Smooth muscle cell (in vitro differentiated cells): Measurements from ENCODE around the gene DACH1. TPM values are rescaled to one million over a fixed set of nuclear protein-coding genes. Genes with fewer than 3 reads are reported as not detected.

ENCODE experiments used
- DNase-seq: peaks from one replicate; lab custom pipeline; 2025; ENCODE audit not compliant: unreplicated experiment; lab: John Stamatoyannopoulos, UW
- H2AFZ ChIP-seq: fragments of 200-600 bp; sonication (generic); 2 replicates; pipeline ENCODE4 v1.6.0; 2016; ENCODE audit warnings: antibody characterized with exemption, low read depth, mild to moderate bottlenecking
- H3F3A ChIP-seq: fragments of 200-600 bp; sonication (generic); 2 replicates; pipeline ENCODE4 v1.6.0; 2017; ENCODE audit warnings: antibody characterized with exemption, low read depth
- H3K27ac ChIP-seq: fragments of 200-600 bp; sonication (generic); 2 replicates; pipeline ENCODE4 v1.5.1; 2016; ENCODE audit warnings: low read depth, mild to moderate bottlenecking
- H3K27me3 ChIP-seq: fragments of 200-600 bp; sonication (generic); 2 replicates; pipeline ENCODE4 v1.6.1; 2016; ENCODE audit warnings: low read depth, mild to moderate bottlenecking
- H3K36me3 ChIP-seq: fragments of 200-600 bp; sonication (generic); 2 replicates; pipeline ENCODE4 v1.5.1; 2016; ENCODE audit warnings: low read depth
- H3K4me1 ChIP-seq: fragments of 200-600 bp; sonication (generic); 2 replicates; pipeline ENCODE4 v1.5.1; 2016; ENCODE audit warnings: low read depth
- H3K4me2 ChIP-seq: fragments of 200-600 bp; sonication (generic); 2 replicates; pipeline ENCODE4 v1.6.0; 2016; ENCODE audit warnings: mild to moderate bottlenecking
- H3K4me3 ChIP-seq: fragments of 200-600 bp; sonication (generic); 2 replicates; pipeline ENCODE4 v1.5.1; 2016; ENCODE audit warnings: mild to moderate bottlenecking
- H3K79me2 ChIP-seq: fragments of 200-600 bp; sonication (generic); 2 replicates; pipeline ENCODE4 v1.6.0; 2016; ENCODE audit warnings: low read depth, mild to moderate bottlenecking
- H3K9ac ChIP-seq: fragments of 200-600 bp; sonication (generic); 2 replicates; pipeline ENCODE4 v1.6.0; 2016; ENCODE audit warnings: low read depth
- H3K9me3 ChIP-seq: fragments of 200-600 bp; sonication (generic); replicated peaks from 2 replicates; pipeline ENCODE4 v1.5.1; 2016; ENCODE audit warnings: low read depth
- H4K20me1 ChIP-seq: fragments of 200-600 bp; sonication (generic); 2 replicates; pipeline ENCODE4 v1.6.0; 2016; ENCODE audit warnings: low read depth
- CTCF ChIP-seq: fragments of 200-600 bp; sonication (generic); IDR thresholded peaks from 2 replicates; pipeline ENCODE4 v1.5.1; 2017; ENCODE audit warnings: borderline replicate concordance, mild to moderate bottlenecking, antibody characterized with exemption; ENCODE audit not compliant: insufficient read depth, poor library complexity, severe bottlenecking
- WGBS: methylation state at CpG from one replicate; pipeline ENCODE4 v1.1.7; 2016; ENCODE audit warnings: low lambda C conversion rate; 5-methylcytosine and 5-hydroxymethylcytosine counted together
- polyA plus RNA-seq: library from polyadenylated mRNA; unstranded; fragments of >200 nt; fragmentation: Nextera tagmentation; extraction: Ambion mirVana; gene quantifications from 2 replicates; pipeline ENCODE4 v1.2.1, GENCODE V29; 2016
- total RNA-seq: library from RNA; depleted of rRNA; stranded (reverse); fragments of >200 nt; gene quantifications from 2 replicates; pipeline ENCODE4 v1.2.3, GENCODE V29; 2014

The DACH1 gene
- total and polyA plus RNA-seq, 2 experiments from 2014 or later: 0.33 to 1.6 TPM

- H3K4me3 ChIP-seq: no peak overlapping the region
- no peaks in the 10 kb centered on the region for H3K36me3 ChIP-seq
- 96% methylated on average over 2 of the region's 2 CpGs for WGBS
- H3K4me1 ChIP-seq: no peaks in the 10 kb centered on the region
- no peaks in the 10 kb centered on the region for H3K79me2 ChIP-seq
- no peak overlapping the region for H3K27ac ChIP-seq
- H3F3A ChIP-seq: no peaks in the 10 kb centered on the region
- no peak overlapping the region for H2AFZ ChIP-seq
- TF ChIP-seq CTCF: no peak
- no peaks in the 10 kb centered on the region for H3K27me3 ChIP-seq
- no peak overlapping the region for H3K4me2 ChIP-seq
- H3K9me3 ChIP-seq: no peaks in the 10 kb centered on the region
- H3K9ac ChIP-seq: no peak overlapping the region
- no peaks in the 10 kb centered on the region for H4K20me1 ChIP-seq
- DNase-seq: no peak
Observed at GRCh38 chr13:71771144-71771543, 95.9 kb downstream of the DACH1 start.

- Histone ChIP-seq H3K4me2 (no peak overlapping the region), H2AFZ (no peak overlapping the region), H3K4me1 (no peaks in the 10 kb centered on the region), H3K4me3 (no peak overlapping the region), H3K9ac (no peak overlapping the region), H3K79me2 (no peaks in the 10 kb centered on the region), H3K9me3 (no peaks in the 10 kb centered on the region), H3K36me3 (no peaks in the 10 kb centered on the region), H3K27ac (no peak overlapping the region), H3K27me3 (no peaks in the 10 kb centered on the region), H4K20me1 (no peaks in the 10 kb centered on the region), H3F3A (no peaks in the 10 kb centered on the region)
- TF ChIP-seq CTCF: no peak
- no peak for DNase-seq
Observed at GRCh38 chr13:71770710-71771109, 96.3 kb downstream of the DACH1 start.

DNA sequence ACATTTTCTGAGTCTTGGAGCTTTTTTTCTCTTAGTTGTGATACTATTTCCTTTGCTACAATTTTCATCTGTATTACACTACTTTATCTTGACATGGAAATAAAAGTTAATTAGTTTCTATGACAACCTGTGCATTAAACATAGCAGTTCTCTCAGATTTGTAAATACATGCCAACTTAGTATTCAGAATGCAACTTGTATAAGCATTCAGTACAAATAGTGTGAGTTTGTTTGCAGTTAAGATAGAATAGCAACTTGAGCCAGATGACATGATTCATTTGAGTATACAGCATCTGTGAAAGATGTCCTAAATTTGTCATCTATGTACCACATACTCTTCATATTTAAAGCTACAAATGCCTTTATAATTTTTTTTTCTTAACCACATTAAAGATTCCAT lies 98.1 kb downstream of the DACH1 start:
- Histone ChIP-seq H3K4me2 (no peak overlapping the region), H3K9ac (no peak overlapping the region), H3K27ac (no peak overlapping the region), H3K79me2 (no peaks in the 10 kb centered on the region), H3K4me1 (no peaks in the 10 kb centered on the region), H3F3A (no peaks in the 10 kb centered on the region), H4K20me1 (no peaks in the 10 kb centered on the region), H3K27me3 (no peaks in the 10 kb centered on the region), H2AFZ (no peak overlapping the region), H3K4me3 (no peak overlapping the region), H3K36me3 (no peaks in the 10 kb centered on the region), H3K9me3 (no peaks in the 10 kb centered on the region)
- no peak for DNase-seq
- no peak for TF ChIP-seq CTCF

DNA sequence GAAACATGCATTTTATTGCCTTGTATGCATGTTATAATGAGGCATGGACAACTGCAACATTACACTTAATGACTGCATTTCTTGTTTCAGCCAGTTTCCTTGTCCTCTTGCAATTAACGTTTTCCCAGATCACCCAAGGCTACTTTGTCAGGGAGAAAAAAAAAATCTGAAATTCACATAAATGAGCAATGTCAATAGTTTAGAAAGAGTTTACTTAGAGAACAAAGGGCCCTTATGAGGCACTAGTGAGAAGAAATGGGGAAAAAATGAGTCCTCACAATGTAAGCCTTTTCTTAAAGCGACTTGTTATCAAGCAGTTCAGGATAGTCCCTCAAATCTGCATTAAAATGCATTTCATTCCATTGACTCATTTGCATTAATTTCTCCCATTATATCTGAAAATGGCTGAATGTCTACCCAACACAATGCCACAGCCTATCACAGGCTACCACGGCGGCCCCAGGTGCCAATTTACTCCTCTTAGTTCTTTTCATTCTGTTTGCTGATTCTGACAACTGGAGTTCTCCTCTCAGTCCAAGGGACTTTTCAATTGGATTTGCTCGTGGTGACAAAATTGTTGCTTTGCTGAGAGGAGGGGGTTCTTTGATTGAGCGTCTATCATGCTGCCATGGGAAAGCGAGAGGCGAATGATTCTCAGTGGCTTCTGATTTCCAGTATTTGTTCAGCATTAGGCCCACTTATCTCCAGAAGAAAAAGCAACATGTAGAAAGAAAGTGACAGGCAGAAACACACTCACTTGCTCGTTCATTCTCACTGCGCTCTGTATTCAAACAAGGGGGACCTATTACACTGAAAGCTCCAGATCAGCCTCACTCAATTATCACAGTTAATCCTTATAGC lies 107.1 kb downstream of the DACH1 start:
- Histone ChIP-seq H3K9me3 (no peaks in the 10 kb centered on the region), H3K4me3 (no peak overlapping the region), H2AFZ (peak overlapping the region; percentile 8), H3K4me2 (peak overlapping the region; percentile 8), H3K27ac (no peak overlapping the region), H3K9ac (no peak overlapping the region), H3K36me3 (no peaks in the 10 kb centered on the region), H3K27me3 (no peaks in the 10 kb centered on the region), H3K79me2 (no peaks in the 10 kb centered on the region), H3F3A (no peaks in the 10 kb centered on the region), H3K4me1 (peaks cover 20% of the 10 kb centered on the region), H4K20me1 (no peaks in the 10 kb centered on the region)
- no peak for TF ChIP-seq CTCF
- no peak for DNase-seq
- WGBS: 45% methylated on average over 10 of the region's 10 CpGs
